Activated B cell treated with CpG ODN at 0.5 μM for 24 hours (primary cell): Measurements from ENCODE around the gene HSP90AA1. TPM values are rescaled to one million over a fixed set of nuclear protein-coding genes. Genes with fewer than 3 reads are reported as not detected.
"Not testable (repeated sequence)": the region's sequence is repeated elsewhere in the genome, so short reads cannot be mapped to it uniquely, and the experiment has no call there.

ENCODE experiments used
- ATAC-seq: fragments of 200-7000 bp; cut with Tn5 transposase; one replicate; pipeline ENCODE4 v1.10.0; 2021; ENCODE audit warnings: low read depth, mild to moderate bottlenecking, moderate library complexity
- CTCF ChIA-PET: fragments of 350-600 bp; sonication (Branson Sonifier 250); formaldehyde crosslinking; loops from one replicate; lab custom pipeline; 2021; ENCODE audit warnings: antibody characterized with exemption; lab: Charles Lee
- POLR2A ChIA-PET: fragments of 350-600 bp; sonication (Branson Sonifier 250); formaldehyde crosslinking; loops from one replicate; lab custom pipeline; 2021; ENCODE audit warnings: antibody characterized with exemption; lab: Charles Lee
- DNase-seq: peaks from one replicate; pipeline ENCODE4 v3.0.0; 2022
- H3K27ac Mint-ChIP-seq: one replicate; pipeline ENCODE4 v1.8.0; 2020; ENCODE audit warnings: mixed read lengths
- H3K27me3 Mint-ChIP-seq: one replicate; pipeline ENCODE4 v1.8.0; 2021; ENCODE audit warnings: mixed read lengths
- H3K36me3 Mint-ChIP-seq: one replicate; pipeline ENCODE4 v1.8.0; 2021; ENCODE audit warnings: low read depth, mixed read lengths
- H3K4me1 Mint-ChIP-seq: one replicate; pipeline ENCODE4 v1.8.0; 2021; ENCODE audit warnings: mixed read lengths
- H3K4me3 Mint-ChIP-seq: one replicate; pipeline ENCODE4 v1.8.0; 2020; ENCODE audit warnings: mild to moderate bottlenecking, mixed read lengths
- H3K9me3 Mint-ChIP-seq: one replicate; pipeline ENCODE4 v1.8.0; 2020; ENCODE audit warnings: mixed read lengths
- intact Hi-C: fragments of 100-400 bp; cut with micrococcal nuclease; formaldehyde crosslinking; loops from one replicate; pipeline ENCODE4 v1.15.1; 2024
- total RNA-seq: library from RNA; stranded (reverse); gene quantifications from 2 replicates; pipeline ENCODE4 v1.2.3, GENCODE V29; 2022
- TF ChIP-seq, protein P1 (sequence below): fragments of 200-600 bp; IDR thresholded peaks from one replicate; pipeline ENCODE4 v1.8.0; 2022; ENCODE audit warnings: antibody characterized with exemption, mild to moderate bottlenecking

Gene HSP90AA1
- total RNA-seq, 1 donor from 2014 or later = 435 TPM

DNA sequence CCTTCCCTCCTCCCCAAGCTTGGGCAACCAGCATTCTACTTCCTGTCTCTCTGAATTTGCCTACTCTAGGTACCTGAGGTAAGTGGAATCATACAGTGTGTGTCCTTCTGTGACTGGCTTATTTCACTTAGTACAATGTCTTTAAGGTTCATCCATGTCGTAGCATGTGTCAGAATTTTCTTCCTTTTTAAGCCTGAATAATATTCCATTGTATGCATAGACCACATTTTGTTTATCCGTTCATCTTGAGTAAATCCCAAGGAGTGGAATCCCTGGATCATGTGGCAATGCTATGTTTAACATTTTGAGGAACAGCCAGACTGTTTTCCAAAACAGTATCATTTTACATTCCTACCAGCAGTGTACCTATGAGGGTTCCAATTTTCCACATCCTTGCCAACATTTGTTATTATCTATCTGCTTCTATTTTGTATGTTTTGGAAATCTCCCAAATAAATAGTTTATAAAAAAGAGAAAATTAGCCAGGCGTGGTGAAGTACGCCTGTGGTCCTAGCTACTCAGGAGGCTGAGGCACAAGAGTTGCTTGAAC, 12.4 kb downstream of the HSP90AA1 start:
- POLR2A ChIA-PET = interaction anchor here (0.7 kb wide), 1 partner anchor 22 kb away, joined by 13 read pairs; no protein-coding TSS in a partner anchor
- no peak overlapping the region for H3K27ac Mint-ChIP-seq
- no peak for DNase-seq
- no peaks in the 10 kb centered on the region for H3K9me3 Mint-ChIP-seq
- ATAC-seq = no peak
- no peak overlapping the region for H3K4me3 Mint-ChIP-seq
- CTCF ChIA-PET = no interaction called here
- intact Hi-C loops = no loop called here
- no peaks in the 10 kb centered on the region for H3K4me1 Mint-ChIP-seq
- H3K36me3 Mint-ChIP-seq = peaks cover 21% of the 10 kb centered on the region
- TF ChIP-seq, protein P1, sequence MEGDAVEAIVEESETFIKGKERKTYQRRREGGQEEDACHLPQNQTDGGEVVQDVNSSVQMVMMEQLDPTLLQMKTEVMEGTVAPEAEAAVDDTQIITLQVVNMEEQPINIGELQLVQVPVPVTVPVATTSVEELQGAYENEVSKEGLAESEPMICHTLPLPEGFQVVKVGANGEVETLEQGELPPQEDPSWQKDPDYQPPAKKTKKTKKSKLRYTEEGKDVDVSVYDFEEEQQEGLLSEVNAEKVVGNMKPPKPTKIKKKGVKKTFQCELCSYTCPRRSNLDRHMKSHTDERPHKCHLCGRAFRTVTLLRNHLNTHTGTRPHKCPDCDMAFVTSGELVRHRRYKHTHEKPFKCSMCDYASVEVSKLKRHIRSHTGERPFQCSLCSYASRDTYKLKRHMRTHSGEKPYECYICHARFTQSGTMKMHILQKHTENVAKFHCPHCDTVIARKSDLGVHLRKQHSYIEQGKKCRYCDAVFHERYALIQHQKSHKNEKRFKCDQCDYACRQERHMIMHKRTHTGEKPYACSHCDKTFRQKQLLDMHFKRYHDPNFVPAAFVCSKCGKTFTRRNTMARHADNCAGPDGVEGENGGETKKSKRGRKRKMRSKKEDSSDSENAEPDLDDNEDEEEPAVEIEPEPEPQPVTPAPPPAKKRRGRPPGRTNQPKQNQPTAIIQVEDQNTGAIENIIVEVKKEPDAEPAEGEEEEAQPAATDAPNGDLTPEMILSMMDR = no peak
- no peaks in the 10 kb centered on the region for H3K27me3 Mint-ChIP-seq

DNA sequence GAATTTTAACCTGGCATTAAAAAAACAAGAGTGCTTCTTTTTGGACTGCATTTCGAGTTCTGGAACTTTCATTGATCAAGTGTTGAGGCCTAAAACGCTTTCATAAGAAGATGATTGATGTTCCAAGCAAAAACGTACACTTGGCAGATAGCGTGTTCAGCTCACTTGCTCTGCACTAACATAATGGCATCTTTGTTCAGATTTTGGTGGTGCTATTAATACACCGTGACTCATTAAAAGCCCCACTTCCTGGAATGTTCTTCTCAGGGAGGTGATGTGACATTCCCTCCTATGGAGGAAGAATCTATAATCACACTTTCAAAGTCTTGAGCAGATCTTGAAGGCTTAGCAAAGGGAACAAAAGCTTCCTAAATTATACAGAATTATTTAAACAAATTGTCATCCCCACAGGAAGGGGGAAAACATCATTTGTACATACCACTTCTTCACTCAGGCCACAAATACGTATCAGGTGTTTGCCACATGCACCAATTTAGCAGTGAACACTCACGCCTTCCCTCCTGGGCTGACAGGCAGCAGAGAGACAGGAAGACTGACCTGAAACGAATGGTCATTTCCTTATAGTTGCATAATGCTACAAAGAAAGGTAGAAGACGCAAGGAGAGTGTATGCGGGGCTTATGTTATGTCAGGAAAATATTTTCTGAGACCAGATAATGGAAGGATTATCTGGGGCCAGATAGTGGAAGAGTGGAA, 15.4 kb downstream of the HSP90AA1 start:
- CTCF ChIA-PET = no interaction called here

DNA sequence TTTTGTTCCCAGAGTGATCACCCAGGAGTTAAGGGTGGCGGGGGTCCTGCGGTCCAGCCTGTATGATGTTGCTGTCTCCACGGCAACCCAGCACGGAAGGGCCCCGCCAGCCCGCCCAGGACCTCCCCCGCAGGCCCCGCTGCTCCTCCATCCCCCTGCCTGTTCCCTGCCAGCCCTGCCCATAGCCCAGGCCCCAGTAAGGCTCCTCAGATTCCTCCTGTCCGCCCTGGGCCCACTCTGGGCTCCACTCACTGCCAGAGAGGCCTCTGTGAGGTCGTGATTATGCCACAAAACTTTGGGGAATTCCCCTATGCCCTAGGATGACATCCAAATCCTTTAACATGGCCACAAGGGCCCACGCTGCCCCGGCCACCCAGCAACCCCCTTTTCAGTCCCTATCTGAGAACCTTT, 20.8 kb downstream of the HSP90AA1 start:
- ATAC-seq = no peak

More for the DNA sequence above, 15.4 kb downstream of the HSP90AA1 start:
- intact Hi-C loops = no loop called here
- Mint-ChIP-seq H3K9me3 (no peaks in the 10 kb centered on the region), H3K36me3 (no peaks in the 10 kb centered on the region), H3K4me3 (no peak overlapping the region), H3K27me3 (no peaks in the 10 kb centered on the region), H3K4me1 (no peaks in the 10 kb centered on the region), H3K27ac (no peak overlapping the region)
- DNase-seq (no peak), ATAC-seq (no peak)
- POLR2A ChIA-PET = interaction anchor here (0.7 kb wide), 1 partner anchor 38 kb away, joined by 3 read pairs; no protein-coding TSS in a partner anchor
- TF ChIP-seq, protein P1 = no peak

DNA sequence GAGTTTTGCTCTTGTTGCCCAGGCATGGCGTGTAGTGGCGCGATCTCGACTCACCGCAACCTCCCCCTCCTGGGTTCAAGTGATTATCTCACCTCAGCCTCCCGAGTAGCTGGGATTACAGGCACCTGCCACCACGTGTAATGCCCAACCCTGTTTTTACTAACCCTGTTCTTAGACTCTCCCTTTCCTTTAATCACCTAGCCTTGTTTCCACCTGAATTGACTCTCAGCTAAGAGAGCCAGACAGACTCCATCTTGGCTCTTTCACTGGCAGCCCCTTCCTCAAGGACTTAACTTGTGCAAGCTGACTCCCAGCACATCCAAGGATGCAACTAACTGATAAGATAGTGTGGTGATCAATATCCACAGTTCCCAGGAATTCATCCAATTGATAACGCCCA, 22.3 kb downstream of the HSP90AA1 start:
- H3K4me3 Mint-ChIP-seq, H3K9me3 Mint-ChIP-seq, H3K27me3 Mint-ChIP-seq, intact Hi-C loops, H3K4me1 Mint-ChIP-seq, DNase-seq, H3K27ac Mint-ChIP-seq, H3K36me3 Mint-ChIP-seq, ATAC-seq: not testable (repeated sequence)
- ChIA-PET CTCF (interaction anchor here (3.1 kb wide), 1 partner anchor 32 kb away, joined by 18 read pairs; no protein-coding TSS in a partner anchor), POLR2A (interaction anchor here (0.8 kb wide), 1 partner anchor 442 kb away, joined by 3 read pairs; no protein-coding TSS in a partner anchor)

More for the DNA sequence above, 20.8 kb downstream of the HSP90AA1 start:
- Mint-ChIP-seq H3K27me3 (no peaks in the 10 kb centered on the region), H3K27ac (no peak overlapping the region), H3K4me3 (no peak overlapping the region), H3K9me3 (no peaks in the 10 kb centered on the region), H3K4me1 (peaks cover 4% of the 10 kb centered on the region), H3K36me3 (no peaks in the 10 kb centered on the region)
- CTCF ChIA-PET = no interaction called here
- POLR2A ChIA-PET = no interaction called here
- TF ChIP-seq, protein P1 = no peak
- intact Hi-C loops = no loop called here
- no peak for DNase-seq

DNA sequence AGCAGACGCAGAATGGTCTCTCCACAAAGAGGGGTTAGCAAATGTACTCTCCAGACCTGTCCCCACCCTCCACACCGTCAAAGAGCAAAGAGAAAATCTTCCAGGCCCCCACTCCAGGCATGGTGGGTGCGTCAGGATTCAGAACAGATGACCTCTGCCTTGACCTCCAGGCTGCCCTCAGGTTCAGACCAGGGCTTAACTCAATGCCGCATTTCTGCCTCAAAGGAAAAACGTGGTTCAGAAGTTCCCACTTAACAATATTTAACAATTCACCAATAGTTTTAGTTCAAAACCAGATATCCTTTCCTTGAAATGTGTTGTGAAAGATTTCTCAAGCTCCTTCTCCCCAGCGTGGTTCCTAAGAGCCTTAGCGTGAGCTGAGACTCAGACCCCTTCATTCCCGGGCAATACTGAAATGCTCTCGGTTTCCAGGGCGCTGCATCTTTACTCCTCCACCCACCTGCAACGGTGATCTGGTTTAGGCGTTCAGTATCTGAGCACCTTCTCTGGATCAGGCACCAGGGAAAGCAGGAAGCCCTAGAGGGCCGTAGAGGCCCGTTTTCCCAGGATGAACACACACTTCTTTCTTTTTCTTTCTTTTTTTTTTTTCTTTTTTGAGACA, 22.9 kb downstream of the HSP90AA1 start:
- no peak overlapping the region for H3K27ac Mint-ChIP-seq
- H3K27me3 Mint-ChIP-seq = no peaks in the 10 kb centered on the region
- TF ChIP-seq, protein P1 = no peak
- DNase-seq (no peak), ATAC-seq (no peak)
- intact Hi-C loops = loop anchor here (1.0 kb wide), 2 partner anchors 32 to 250 kb away; no protein-coding TSS in a partner anchor
- peaks cover 5% of the 10 kb centered on the region for H3K4me1 Mint-ChIP-seq
- H3K36me3 Mint-ChIP-seq = no peaks in the 10 kb centered on the region
- H3K9me3 Mint-ChIP-seq = no peaks in the 10 kb centered on the region
- POLR2A ChIA-PET = interaction anchor here (0.8 kb wide), 1 partner anchor 442 kb away, joined by 3 read pairs; no protein-coding TSS in a partner anchor
- CTCF ChIA-PET = interaction anchor here (1.0 to 3.1 kb wide), 3 partner anchors 32 to 250 kb away, joined by 3 to 18 read pairs (median 11); no protein-coding TSS in a partner anchor
- no peak overlapping the region for H3K4me3 Mint-ChIP-seq
